Coronary artery (tissue), 2 donors: ENCODE data around the gene MAP3K1.

ENCODE experiments used
- DNase-seq: peaks from one replicate; pipeline ENCODE4 v3.0.0-alpha.2; 2017; ENCODE audit warnings: low spot score
- H3K27ac ChIP-seq, 2 donors: fragments of 200-600 bp; sonication (generic); one replicate each; pipeline ENCODE4 v1.5.1; 2016 to 2019
- H3K4me3 ChIP-seq: fragments of 200-600 bp; sonication (generic); 2 replicates; pipeline ENCODE4 v1.5.1; 2016; ENCODE audit warnings: mild to moderate bottlenecking, moderate library complexity
- CTCF ChIP-seq: fragments of 200-600 bp; sonication (generic); IDR thresholded peaks from one replicate; pipeline ENCODE4 v1.5.1; 2019; ENCODE audit warnings: antibody characterized with exemption

Gene MAP3K1

GRCh38 chr5:56873056-56873455 lies 57.7 kb downstream of the MAP3K1 start:
- Histone ChIP-seq H3K4me3 (no peak overlapping the region), H3K27ac (no peak overlapping the region)
- TF ChIP-seq CTCF: no peak
- no peak for DNase-seq

- H3K4me3 ChIP-seq: no peak overlapping the region
- no peak overlapping the region for H3K27ac ChIP-seq
- no peak for TF ChIP-seq CTCF
- no peak for DNase-seq
These were observed 61.0 kb downstream of the MAP3K1 start for GRCh38 chr5:56876327-56876726.

GRCh38 chr5:56881571-56881970 lies 66.2 kb downstream of the MAP3K1 start:
- DNase-seq: no peak
- no peak for TF ChIP-seq CTCF
- no peak overlapping the region for H3K27ac ChIP-seq
- no peak overlapping the region for H3K4me3 ChIP-seq

- Histone ChIP-seq H3K27ac (no peak overlapping the region), H3K4me3 (no peak overlapping the region)
- no peak for TF ChIP-seq CTCF
- DNase-seq: no peak
These were observed 78.1 kb downstream of the MAP3K1 start for GRCh38 chr5:56893251-56893951.

- no peak for DNase-seq
- TF ChIP-seq CTCF: no peak
- no peak overlapping the region for H3K27ac ChIP-seq
- H3K4me3 ChIP-seq: no peak overlapping the region
These were observed 81.4 kb downstream of the MAP3K1 start for GRCh38 chr5:56896763-56897162.

- no peak for TF ChIP-seq CTCF
- DNase-seq: no peak
- Histone ChIP-seq H3K4me3 (no peak overlapping the region), H3K27ac (no peak overlapping the region)
These were observed 82.9 kb downstream of the MAP3K1 start for GRCh38 chr5:56898213-56898612.

- Histone ChIP-seq H3K27ac (no peak overlapping the region), H3K4me3 (no peak overlapping the region)
- no peak for TF ChIP-seq CTCF
- DNase-seq: no peak
These were observed 85.0 kb downstream of the MAP3K1 start for GRCh38 chr5:56900395-56900794.
